ENCODE measurements around the gene MIGA1. TPM values are rescaled to one million over a fixed set of nuclear protein-coding genes. Genes with fewer than 3 reads are reported as not detected.
A peak's percentile ranks its signal among the peaks of the same experiment; 100 is the strongest.

MIGA1 gene
- total RNA-seq, 3 donors from 2014 or later (not counting 1 experiment from before 2014, with no cell fraction given), result 13.6 to 16.9 (median 15.6) TPM

DNA sequence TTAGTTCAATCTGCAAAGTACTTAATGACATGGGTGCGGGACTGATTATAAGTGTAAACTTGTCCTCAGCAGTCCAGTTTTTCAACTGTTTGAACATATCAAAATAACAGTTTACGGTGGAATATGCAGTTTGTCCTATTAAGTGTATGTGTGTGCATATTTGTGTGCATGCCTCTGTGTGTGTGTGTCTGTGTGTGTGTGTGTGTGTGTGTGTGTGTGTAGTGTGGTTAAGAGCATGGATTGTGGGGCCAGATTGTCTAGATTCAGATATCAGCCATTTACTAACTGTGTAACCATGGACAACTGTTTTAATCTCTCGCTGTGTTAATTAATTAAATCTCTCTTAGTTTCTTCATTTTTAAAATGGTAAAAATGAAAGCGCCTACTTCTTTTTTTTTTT, 148.0 kb downstream of the MIGA1 start:
- no peaks in the 10 kb centered on the region for H3K36me3 ChIP-seq (ENCODE audit: control insufficient read depth, insufficient read depth, low read length)
- H3K27me3 ChIP-seq (ENCODE audit: control insufficient read depth, insufficient read depth, low read length), result no peaks in the 10 kb centered on the region
- H3K9me3 ChIP-seq (ENCODE audit: control insufficient read depth, insufficient read depth, low read length), result no peaks in the 10 kb centered on the region
- H3K36me3 Mint-ChIP-seq, result no peaks in the 10 kb centered on the region
- peak in 1 of 3 donors; percentile 13 for ATAC-seq
- no peaks in the 10 kb centered on the region for H3K4me1 ChIP-seq (ENCODE audit: control insufficient read depth, insufficient read depth, low read length)
- no peaks in the 10 kb centered on the region for H3K27me3 Mint-ChIP-seq (ENCODE audit: low read depth in 2 of 2)
- no peak overlapping the region for H3K27ac ChIP-seq (ENCODE audit: low read length)
- H3K4me3 Mint-ChIP-seq, result peak overlapping the region; percentile 73
- intact Hi-C loops (cut with micrococcal nuclease), result no loop called here
- TF ChIP-seq, protein P1, sequence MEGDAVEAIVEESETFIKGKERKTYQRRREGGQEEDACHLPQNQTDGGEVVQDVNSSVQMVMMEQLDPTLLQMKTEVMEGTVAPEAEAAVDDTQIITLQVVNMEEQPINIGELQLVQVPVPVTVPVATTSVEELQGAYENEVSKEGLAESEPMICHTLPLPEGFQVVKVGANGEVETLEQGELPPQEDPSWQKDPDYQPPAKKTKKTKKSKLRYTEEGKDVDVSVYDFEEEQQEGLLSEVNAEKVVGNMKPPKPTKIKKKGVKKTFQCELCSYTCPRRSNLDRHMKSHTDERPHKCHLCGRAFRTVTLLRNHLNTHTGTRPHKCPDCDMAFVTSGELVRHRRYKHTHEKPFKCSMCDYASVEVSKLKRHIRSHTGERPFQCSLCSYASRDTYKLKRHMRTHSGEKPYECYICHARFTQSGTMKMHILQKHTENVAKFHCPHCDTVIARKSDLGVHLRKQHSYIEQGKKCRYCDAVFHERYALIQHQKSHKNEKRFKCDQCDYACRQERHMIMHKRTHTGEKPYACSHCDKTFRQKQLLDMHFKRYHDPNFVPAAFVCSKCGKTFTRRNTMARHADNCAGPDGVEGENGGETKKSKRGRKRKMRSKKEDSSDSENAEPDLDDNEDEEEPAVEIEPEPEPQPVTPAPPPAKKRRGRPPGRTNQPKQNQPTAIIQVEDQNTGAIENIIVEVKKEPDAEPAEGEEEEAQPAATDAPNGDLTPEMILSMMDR (IDR thresholded peaks at IDR 0.05), result no peak
- H3K27ac Mint-ChIP-seq, result peak overlapping the region in 1 of 2 donors; percentile 35
- no peaks in the 10 kb centered on the region for H3K9me3 Mint-ChIP-seq
- WGBS (ENCODE audit: insufficient coverage), result 80% methylated on average over 2 of the region's 4 CpGs
- H3K4me1 Mint-ChIP-seq, result peaks cover 0 to 10% of the 10 kb centered on the region in 2 donors
- no peak for DNase-seq
- no peak overlapping the region for H3K4me3 ChIP-seq (ENCODE audit: low read length)

Other genes starting within 250 kb of the MIGA1 start
- 10 to 100 TPM; 31.9 to 43.6 (median 38.9) TPM for gene ZZZ3, start 97.0 kb upstream of the MIGA1 start, total RNA-seq
- 100 to 1,000 TPM in 2 of 3 donors, 10 to 100 TPM in 1; 88.1 to 112 (median 101) TPM for gene USP33, start 19.8 kb upstream of the MIGA1 start, total RNA-seq
- gene NEXN, start 109.0 kb downstream of the MIGA1 start, total RNA-seq, result 1 to 10 TPM in 2 of 3 donors, under 1 TPM in 1; 0.85 to 1.4 (median 1.1) TPM
- gene FUBP1, start 199.4 kb downstream of the MIGA1 start, total RNA-seq, result 100 to 1,000 TPM; 247 to 285 (median 249) TPM
- 10 to 100 TPM; 26.8 to 30.7 (median 28.2) TPM for gene DNAJB4, start 225.3 kb downstream of the MIGA1 start, total RNA-seq

Measured in natural killer cell (primary cell).